ENCODE data around the gene AGTR1. TPM values are rescaled to one million over a fixed set of nuclear protein-coding genes. Genes with fewer than 3 reads are reported as not detected.

The AGTR1 gene
- total and polyA plus RNA-seq, 2 donors (not counting 3 experiments of a cell fraction or from before 2014, with no cell fraction given), result not detected

DNA sequence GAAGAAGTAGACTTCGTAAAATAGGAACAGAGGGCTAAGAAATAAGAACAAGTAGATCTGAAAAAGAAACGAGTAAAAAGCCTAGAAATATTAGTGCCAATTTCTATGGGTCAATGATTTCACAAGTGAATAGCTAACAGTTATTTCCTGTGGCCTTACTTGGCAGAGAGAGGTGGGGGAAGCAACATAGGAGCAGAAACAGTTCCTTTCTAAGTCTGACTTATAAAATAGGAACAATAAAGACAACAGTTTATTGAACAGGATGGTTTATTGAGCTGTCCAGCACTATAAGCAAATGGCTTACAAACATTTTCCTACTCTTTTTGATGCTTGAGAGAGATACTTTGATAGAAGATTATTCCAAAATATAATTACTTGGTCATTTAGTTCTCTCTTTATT is 37.9 kb downstream of the AGTR1 start:
- H3K36me3 ChIP-seq (ENCODE audit: control insufficient read depth in 2 of 2, extremely low read depth in 1 of 2, insufficient read depth in 2 of 2, low read length in 2 of 2), result no peaks in the 10 kb centered on the region
- no peaks in the 10 kb centered on the region for H3K79me2 ChIP-seq (ENCODE audit: control insufficient read depth, insufficient read depth, low read length)
- H3K9me1 ChIP-seq (replicated peaks; ENCODE audit: control insufficient read depth, extremely low read depth, insufficient read depth, low read length), result no peaks in the 10 kb centered on the region
- H3K27me3 ChIP-seq (ENCODE audit: control insufficient read depth in 2 of 2, insufficient read depth in 2 of 2, low read length in 2 of 2), result peaks cover 0 to 3% of the 10 kb centered on the region in 2 experiments
- no peak overlapping the region for H2AFZ ChIP-seq (ENCODE audit: low read depth, low read length)
- dilution Hi-C loops (cut with MboI; ENCODE audit: extremely low pct_ligation_motif_present, low sequenced_read_pairs) (no loop called here), intact Hi-C loops (cut with micrococcal nuclease) (no loop called here)
- H3K27ac ChIP-seq (ENCODE audit: insufficient read depth, low read depth, low read length), result no peak overlapping the region
- DNase-seq (ENCODE audit: low read depth, low spot score) (no peak), FAIRE-seq (no peak)
- no peak for TF ChIP-seq GATA2 (IDR thresholded peaks at IDR 0.05; ENCODE audit: insufficient read depth, insufficient read length, low read depth, low read length)
- TF ChIP-seq POLR2AphosphoS5 (IDR thresholded peaks at IDR 0.05; ENCODE audit: insufficient read depth, low read depth, low read length), result no peak
- no peak for TF ChIP-seq MAX (IDR thresholded peaks at IDR 0.05; ENCODE audit: insufficient read depth, insufficient read length)
- TF ChIP-seq MYC (IDR thresholded peaks at IDR 0.05; ENCODE audit: low read depth, low read length), result no peak
- TF ChIP-seq FOS (IDR thresholded peaks at IDR 0.05; ENCODE audit: borderline replicate concordance, insufficient read depth, low read length), result no peak
- TF ChIP-seq, protein P1, sequence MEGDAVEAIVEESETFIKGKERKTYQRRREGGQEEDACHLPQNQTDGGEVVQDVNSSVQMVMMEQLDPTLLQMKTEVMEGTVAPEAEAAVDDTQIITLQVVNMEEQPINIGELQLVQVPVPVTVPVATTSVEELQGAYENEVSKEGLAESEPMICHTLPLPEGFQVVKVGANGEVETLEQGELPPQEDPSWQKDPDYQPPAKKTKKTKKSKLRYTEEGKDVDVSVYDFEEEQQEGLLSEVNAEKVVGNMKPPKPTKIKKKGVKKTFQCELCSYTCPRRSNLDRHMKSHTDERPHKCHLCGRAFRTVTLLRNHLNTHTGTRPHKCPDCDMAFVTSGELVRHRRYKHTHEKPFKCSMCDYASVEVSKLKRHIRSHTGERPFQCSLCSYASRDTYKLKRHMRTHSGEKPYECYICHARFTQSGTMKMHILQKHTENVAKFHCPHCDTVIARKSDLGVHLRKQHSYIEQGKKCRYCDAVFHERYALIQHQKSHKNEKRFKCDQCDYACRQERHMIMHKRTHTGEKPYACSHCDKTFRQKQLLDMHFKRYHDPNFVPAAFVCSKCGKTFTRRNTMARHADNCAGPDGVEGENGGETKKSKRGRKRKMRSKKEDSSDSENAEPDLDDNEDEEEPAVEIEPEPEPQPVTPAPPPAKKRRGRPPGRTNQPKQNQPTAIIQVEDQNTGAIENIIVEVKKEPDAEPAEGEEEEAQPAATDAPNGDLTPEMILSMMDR (IDR thresholded peaks at IDR 0.05; ENCODE audit: extremely low read depth in 1 of 2, insufficient read depth in 1 of 2, low read depth in 1 of 2, low read length in 2 of 2), result no peak
- TF ChIP-seq JUN (IDR thresholded peaks at IDR 0.05; ENCODE audit: borderline replicate concordance, insufficient read depth, insufficient read length, low read depth), result no peak
- no peak for TF ChIP-seq POLR2A (IDR thresholded peaks at IDR 0.05; ENCODE audit: low read depth, low read length)
- no peak for TF ChIP-seq EZH2 (IDR thresholded peaks at IDR 0.05; ENCODE audit: borderline replicate concordance, low read depth, low read length, severe bottlenecking)
- no peak overlapping the region for H3K4me2 ChIP-seq (ENCODE audit: insufficient read depth, low read length)
- POLR2A ChIA-PET, result no interaction called here
- CTCF ChIA-PET, result interaction anchor here (1.0 kb wide), 1 partner anchor 17 kb away, joined by 6 read pairs; no protein-coding TSS in a partner anchor
- no peaks in the 10 kb centered on the region for H4K20me1 ChIP-seq (replicated peaks; ENCODE audit: control insufficient read depth, extremely low read depth, insufficient read depth, low read length)
- no peak overlapping the region for H3K9ac ChIP-seq (replicated peaks; ENCODE audit: extremely low read depth, insufficient read depth, low read length)
- BruUV-seq (replicated peaks), result no TSS peak
- no peak overlapping the region for H3K4me3 ChIP-seq (replicated peaks in 1 of 3; ENCODE audit: insufficient read depth in 1 of 3, low read depth in 1 of 3, low read length in 3 of 3)
- no peaks in the 10 kb centered on the region for H3K9me3 ChIP-seq (replicated peaks; ENCODE audit: control insufficient read depth, insufficient read depth, low read length)
- no peaks in the 10 kb centered on the region for H3K4me1 ChIP-seq (ENCODE audit: control insufficient read depth, extremely low read depth, insufficient read depth, low read length)

Measured in endothelial cell of umbilical vein (primary cell).